ENCODE results near the gene CYP2D6. TPM values are rescaled to one million over a fixed set of nuclear protein-coding genes. Genes with fewer than 3 reads are reported as not detected.

Gene CYP2D6
- total and polyA plus RNA-seq, 4 donors = 23.8 to 486 (median 205) TPM

DNA sequence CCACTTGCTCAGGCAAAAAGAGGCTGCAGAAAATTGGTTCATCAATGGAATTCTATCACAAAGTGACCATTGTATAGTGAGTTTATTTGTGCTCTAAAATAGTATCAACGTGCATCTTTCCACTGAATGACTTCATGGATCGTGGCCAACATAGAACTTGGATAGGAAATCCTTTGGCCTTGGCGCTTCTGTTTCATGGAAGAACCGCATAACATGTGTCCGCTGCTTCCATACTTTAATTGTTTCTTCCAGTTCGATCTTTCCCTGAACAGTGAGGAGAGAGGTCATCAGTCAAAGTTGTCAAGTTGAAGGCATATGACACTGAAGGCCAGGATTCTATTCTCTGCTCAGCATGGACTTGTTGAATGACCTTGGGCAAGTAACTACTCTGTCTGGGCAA lies 44.6 kb downstream of the CYP2D6 start:
- DNase-seq (ENCODE audit: low spot score) = no peak
- no peak for TF ChIP-seq HNF4A (conservative IDR thresholded peaks at IDR 0.05)
- no peak for TF ChIP-seq GABPA (IDR thresholded peaks at IDR 0.05 in 1 of 2, conservative IDR thresholded peaks at IDR 0.05 in 1 of 2)
- TF ChIP-seq, protein P1, sequence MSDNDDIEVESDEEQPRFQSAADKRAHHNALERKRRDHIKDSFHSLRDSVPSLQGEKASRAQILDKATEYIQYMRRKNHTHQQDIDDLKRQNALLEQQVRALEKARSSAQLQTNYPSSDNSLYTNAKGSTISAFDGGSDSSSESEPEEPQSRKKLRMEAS (IDR thresholded peaks at IDR 0.05) = no peak
- TF ChIP-seq HNF4G (IDR thresholded peaks at IDR 0.05) = no peak
- TF ChIP-seq YY1 (IDR thresholded peaks at IDR 0.05) = no peak
- TF ChIP-seq, protein P2, sequence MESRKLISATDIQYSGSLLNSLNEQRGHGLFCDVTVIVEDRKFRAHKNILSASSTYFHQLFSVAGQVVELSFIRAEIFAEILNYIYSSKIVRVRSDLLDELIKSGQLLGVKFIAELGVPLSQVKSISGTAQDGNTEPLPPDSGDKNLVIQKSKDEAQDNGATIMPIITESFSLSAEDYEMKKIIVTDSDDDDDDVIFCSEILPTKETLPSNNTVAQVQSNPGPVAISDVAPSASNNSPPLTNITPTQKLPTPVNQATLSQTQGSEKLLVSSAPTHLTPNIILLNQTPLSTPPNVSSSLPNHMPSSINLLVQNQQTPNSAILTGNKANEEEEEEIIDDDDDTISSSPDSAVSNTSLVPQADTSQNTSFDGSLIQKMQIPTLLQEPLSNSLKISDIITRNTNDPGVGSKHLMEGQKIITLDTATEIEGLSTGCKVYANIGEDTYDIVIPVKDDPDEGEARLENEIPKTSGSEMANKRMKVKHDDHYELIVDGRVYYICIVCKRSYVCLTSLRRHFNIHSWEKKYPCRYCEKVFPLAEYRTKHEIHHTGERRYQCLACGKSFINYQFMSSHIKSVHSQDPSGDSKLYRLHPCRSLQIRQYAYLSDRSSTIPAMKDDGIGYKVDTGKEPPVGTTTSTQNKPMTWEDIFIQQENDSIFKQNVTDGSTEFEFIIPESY (IDR thresholded peaks at IDR 0.05) = no peak
- TF ChIP-seq, protein P3, sequence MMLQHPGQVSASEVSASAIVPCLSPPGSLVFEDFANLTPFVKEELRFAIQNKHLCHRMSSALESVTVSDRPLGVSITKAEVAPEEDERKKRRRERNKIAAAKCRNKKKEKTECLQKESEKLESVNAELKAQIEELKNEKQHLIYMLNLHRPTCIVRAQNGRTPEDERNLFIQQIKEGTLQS (IDR thresholded peaks at IDR 0.05) = no peak
- no peak for TF ChIP-seq RAD21 (IDR thresholded peaks at IDR 0.05)
- TF ChIP-seq JUND (IDR thresholded peaks at IDR 0.05) = no peak
- TF ChIP-seq, protein P4, sequence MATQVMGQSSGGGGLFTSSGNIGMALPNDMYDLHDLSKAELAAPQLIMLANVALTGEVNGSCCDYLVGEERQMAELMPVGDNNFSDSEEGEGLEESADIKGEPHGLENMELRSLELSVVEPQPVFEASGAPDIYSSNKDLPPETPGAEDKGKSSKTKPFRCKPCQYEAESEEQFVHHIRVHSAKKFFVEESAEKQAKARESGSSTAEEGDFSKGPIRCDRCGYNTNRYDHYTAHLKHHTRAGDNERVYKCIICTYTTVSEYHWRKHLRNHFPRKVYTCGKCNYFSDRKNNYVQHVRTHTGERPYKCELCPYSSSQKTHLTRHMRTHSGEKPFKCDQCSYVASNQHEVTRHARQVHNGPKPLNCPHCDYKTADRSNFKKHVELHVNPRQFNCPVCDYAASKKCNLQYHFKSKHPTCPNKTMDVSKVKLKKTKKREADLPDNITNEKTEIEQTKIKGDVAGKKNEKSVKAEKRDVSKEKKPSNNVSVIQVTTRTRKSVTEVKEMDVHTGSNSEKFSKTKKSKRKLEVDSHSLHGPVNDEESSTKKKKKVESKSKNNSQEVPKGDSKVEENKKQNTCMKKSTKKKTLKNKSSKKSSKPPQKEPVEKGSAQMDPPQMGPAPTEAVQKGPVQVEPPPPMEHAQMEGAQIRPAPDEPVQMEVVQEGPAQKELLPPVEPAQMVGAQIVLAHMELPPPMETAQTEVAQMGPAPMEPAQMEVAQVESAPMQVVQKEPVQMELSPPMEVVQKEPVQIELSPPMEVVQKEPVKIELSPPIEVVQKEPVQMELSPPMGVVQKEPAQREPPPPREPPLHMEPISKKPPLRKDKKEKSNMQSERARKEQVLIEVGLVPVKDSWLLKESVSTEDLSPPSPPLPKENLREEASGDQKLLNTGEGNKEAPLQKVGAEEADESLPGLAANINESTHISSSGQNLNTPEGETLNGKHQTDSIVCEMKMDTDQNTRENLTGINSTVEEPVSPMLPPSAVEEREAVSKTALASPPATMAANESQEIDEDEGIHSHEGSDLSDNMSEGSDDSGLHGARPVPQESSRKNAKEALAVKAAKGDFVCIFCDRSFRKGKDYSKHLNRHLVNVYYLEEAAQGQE (IDR thresholded peaks at IDR 0.05) = no peak
- TF ChIP-seq SP1 (IDR thresholded peaks at IDR 0.05) = no peak
- TF ChIP-seq NR2F2 (IDR thresholded peaks at IDR 0.05) = no peak
- TF ChIP-seq FOXA2 (IDR thresholded peaks at IDR 0.05) = no peak
- TF ChIP-seq RXRA (IDR thresholded peaks at IDR 0.05) = no peak
- TF ChIP-seq, protein P5, sequence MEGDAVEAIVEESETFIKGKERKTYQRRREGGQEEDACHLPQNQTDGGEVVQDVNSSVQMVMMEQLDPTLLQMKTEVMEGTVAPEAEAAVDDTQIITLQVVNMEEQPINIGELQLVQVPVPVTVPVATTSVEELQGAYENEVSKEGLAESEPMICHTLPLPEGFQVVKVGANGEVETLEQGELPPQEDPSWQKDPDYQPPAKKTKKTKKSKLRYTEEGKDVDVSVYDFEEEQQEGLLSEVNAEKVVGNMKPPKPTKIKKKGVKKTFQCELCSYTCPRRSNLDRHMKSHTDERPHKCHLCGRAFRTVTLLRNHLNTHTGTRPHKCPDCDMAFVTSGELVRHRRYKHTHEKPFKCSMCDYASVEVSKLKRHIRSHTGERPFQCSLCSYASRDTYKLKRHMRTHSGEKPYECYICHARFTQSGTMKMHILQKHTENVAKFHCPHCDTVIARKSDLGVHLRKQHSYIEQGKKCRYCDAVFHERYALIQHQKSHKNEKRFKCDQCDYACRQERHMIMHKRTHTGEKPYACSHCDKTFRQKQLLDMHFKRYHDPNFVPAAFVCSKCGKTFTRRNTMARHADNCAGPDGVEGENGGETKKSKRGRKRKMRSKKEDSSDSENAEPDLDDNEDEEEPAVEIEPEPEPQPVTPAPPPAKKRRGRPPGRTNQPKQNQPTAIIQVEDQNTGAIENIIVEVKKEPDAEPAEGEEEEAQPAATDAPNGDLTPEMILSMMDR (IDR thresholded peaks at IDR 0.05; ENCODE audit: low read depth, low read length, missing input control) = no peak
- TF ChIP-seq FOXA1 (IDR thresholded peaks at IDR 0.05) = no peak
- Histone ChIP-seq H3K27me3 (ENCODE audit: control insufficient read depth in 4 of 4, insufficient read depth in 4 of 4, low read length in 3 of 4) (no peaks in the 10 kb centered on the region), H3K4me3 (ENCODE audit: low read depth in 1 of 3, low read length in 3 of 3) (no peak overlapping the region), H3K27ac (ENCODE audit: low read depth in 1 of 2, low read length in 2 of 2) (no peak overlapping the region), H3K9ac (ENCODE audit: low read depth in 1 of 2, low read length in 2 of 2) (no peak overlapping the region), H3K36me3 (ENCODE audit: control insufficient read depth in 4 of 4, insufficient read depth in 3 of 4, low read depth in 1 of 4, low read length in 3 of 4) (peaks cover 2 to 30% (median 26%) of the 10 kb centered on the region in 4 donors), H3K9me3 (ENCODE audit: control insufficient read depth in 4 of 4, low read length in 3 of 4) (no peaks in the 10 kb centered on the region), H3K4me1 (ENCODE audit: control insufficient read depth in 4 of 4, insufficient read depth in 4 of 4, low read length in 3 of 4) (peaks cover 3 to 13% (median 9%) of the 10 kb centered on the region in 4 donors)
- WGBS = 72% methylated on average over 6 of the region's 6 CpGs

DNA sequence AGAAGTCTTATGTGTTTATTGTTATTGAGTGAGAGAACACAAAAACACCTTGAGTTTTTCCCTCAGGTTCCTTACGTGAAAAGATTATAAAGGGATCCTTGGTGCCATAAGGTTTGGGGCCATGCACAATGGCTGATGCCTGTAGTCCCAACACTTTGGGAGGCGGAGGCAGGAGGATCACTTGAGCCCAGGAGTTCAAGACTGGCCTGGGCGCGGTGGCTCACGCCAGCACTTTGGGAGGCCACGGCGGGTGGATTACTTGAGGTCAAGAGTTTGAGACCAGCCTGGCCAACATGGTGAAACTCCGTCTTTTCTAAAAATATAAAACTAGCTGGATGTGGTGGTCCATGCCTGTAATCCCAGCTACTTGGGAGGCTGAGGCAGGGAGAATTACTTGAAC lies 45.7 kb downstream of the CYP2D6 start:
- Histone ChIP-seq H3K4me1 (ENCODE audit: control insufficient read depth in 4 of 4, insufficient read depth in 4 of 4, low read length in 3 of 4) (peaks cover 6 to 22% (median 13%) of the 10 kb centered on the region in 4 donors), H3K4me3 (ENCODE audit: low read depth in 1 of 3, low read length in 3 of 3) (no peak overlapping the region), H3K36me3 (ENCODE audit: control insufficient read depth in 4 of 4, insufficient read depth in 3 of 4, low read depth in 1 of 4, low read length in 3 of 4) (peaks cover 2 to 30% (median 26%) of the 10 kb centered on the region in 4 donors), H3K27ac (ENCODE audit: low read depth in 1 of 2, low read length in 2 of 2) (no peak overlapping the region), H3K9me3 (ENCODE audit: control insufficient read depth in 4 of 4, low read length in 3 of 4) (no peaks in the 10 kb centered on the region), H3K27me3 (ENCODE audit: control insufficient read depth in 4 of 4, insufficient read depth in 4 of 4, low read length in 3 of 4) (no peaks in the 10 kb centered on the region), H3K9ac (ENCODE audit: low read depth in 1 of 2, low read length in 2 of 2) (no peak overlapping the region)
- 97% methylated on average over 8 of the region's 8 CpGs for WGBS
- TF ChIP-seq, protein P2 (IDR thresholded peaks at IDR 0.05) = no peak
- TF ChIP-seq, protein P3 (IDR thresholded peaks at IDR 0.05) = no peak
- no peak for TF ChIP-seq EGR1 (IDR thresholded peaks at IDR 0.05; ENCODE audit: low read depth in 2 of 2)
- TF ChIP-seq, protein P5 (IDR thresholded peaks at IDR 0.05; ENCODE audit: low read depth, low read length, missing input control) = no peak
- no peak for TF ChIP-seq RXRA (IDR thresholded peaks at IDR 0.05)
- TF ChIP-seq, protein P1 (IDR thresholded peaks at IDR 0.05) = no peak
- no peak for TF ChIP-seq HNF4G (IDR thresholded peaks at IDR 0.05)
- TF ChIP-seq SP1 (IDR thresholded peaks at IDR 0.05) = no peak
- DNase-seq (ENCODE audit: low spot score) = no peak
